Brain pericyte (primary cell): Measurements from ENCODE around the gene METTL14.
"Not testable (repeated sequence)": the region's sequence is repeated elsewhere in the genome, so short reads cannot be mapped to it uniquely, and the experiment has no call there.

Experiments
- DNase-seq: peaks from one replicate; pipeline ENCODE4 v3.0.0-alpha.2; 2012; ENCODE audit warnings: low read depth, low spot score

The METTL14 gene

DNA sequence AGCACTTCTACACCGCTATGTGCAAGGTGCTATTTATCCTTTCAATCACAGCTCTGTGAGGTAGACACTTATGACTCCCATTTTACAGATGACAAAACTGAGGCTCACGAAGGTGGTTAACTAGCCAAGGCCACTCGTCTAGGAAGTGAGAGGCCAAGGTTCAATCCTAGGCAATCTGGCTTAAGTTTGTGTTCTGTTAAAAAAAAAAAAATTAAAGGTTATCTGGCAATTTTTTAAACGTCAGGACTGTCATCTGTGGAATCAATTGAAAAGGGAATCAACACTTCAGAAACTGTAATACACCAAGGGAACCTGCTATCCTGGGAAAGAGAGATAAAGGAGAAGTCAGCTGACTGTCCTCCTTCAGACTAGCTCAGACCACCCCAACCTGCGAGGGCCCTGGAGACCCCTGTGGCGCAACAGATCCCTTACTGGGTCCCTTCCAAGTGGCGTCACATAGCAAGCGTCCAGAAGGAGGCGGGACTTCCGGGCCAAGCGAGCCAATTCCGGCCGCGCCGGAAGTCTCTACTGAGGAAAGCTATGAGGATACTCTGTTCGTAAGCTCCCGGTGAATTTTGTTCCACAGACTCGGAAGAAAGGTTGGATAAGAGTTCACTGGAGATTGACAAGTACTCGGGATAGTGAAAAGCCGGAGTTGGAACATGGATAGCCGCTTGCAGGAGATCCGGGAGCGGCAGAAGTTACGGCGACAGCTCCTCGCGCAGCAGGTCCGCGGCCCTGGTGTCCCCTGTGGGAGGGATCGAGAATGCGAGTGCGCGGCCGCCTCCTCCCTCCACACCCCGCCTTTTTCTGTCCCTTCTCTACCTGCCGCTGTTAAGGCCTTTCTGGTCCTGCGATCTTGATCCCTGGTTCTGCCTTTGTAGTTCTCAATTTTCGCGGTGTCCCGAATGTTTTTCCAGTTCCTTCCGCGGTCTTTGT lies at the start of gene METTL14:
Gene METTL14 (plus strand): TSS at position 520 of the 939 bp plus-strand sequence. CDS start 143 bp downstream, at position 663.
- DNase-seq, result peak; percentile 81

DNA sequence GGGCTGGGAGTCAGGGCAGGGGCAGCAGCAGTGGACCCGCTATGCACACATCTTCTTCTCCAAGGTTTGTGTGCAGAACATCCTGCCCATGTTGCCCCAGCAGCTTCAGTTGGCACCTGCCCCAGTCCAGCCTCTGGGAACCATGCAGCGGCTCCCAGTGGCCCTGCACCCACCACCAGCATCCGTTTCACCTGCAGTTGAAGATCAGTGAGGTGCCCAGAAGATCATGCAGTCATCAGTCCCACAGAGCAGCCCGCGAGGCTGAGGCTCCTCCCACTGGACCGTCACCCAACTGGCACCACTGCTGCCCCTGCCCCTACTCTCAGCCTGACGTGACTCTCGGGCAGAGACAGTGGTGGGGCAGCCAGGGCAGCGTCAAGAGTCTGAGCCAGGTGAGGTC lies 49.1 kb upstream of the METTL14 start:
- not testable (repeated sequence) for DNase-seq

DNA sequence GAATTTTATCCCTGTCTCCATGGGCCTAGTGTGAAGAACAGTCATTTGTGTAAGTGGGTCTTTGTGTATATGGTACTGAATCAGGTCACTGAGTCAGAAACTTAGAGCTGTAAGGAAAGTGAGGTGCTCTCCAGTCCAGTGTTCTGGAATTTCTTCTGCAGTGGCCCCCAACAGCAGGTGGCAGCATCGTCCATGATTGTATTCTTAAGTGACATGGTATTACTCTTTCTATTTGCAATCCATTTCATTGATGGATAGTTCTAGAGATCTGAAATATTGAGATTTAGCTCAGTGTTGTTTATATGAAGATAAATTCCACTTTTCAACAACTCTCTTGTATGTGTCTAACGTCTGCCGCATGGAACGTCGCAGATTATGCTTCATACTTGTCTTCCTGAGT lies 20.5 kb upstream of the METTL14 start:
- DNase-seq, result not testable (repeated sequence)

DNA sequence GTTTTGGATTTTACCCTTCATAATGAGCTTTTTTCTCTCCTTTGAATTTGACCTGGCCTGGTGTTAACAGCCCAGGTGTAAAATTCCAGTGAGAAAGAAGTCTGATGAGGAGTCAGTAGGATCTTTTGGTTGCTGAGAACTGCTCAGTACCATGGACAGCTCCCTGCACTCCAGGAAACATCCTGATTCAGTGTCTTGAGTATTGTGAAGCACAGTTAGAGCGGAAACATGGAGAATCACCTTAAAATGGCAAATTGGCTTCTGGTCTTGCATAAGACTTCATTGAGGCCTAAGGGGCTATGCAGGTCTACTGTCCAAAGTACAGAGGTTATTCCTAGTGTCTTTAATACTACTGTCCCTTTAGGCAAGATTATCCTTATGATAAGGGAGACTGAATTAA lies 16.0 kb upstream of the METTL14 start:
- not testable (repeated sequence) for DNase-seq

DNA sequence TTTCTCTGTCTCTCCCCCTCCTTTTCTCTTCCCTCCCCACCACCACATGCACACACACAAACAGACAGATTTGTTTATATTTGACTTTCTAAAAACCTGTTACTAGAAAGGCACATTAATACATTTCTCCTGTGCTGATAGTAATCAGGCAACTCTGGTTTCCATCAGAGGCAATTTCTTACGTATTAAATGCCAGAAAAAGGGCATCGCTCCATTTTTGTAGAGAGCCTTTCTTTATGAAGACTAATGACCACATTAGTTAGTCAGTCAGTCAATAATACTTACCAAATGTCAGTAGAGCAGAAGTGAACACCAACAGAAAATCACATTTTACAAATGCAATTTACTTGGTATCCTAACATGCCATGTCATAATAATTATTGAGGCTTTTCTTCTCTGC lies 14.2 kb upstream of the METTL14 start:
- not testable (repeated sequence) for DNase-seq

DNA sequence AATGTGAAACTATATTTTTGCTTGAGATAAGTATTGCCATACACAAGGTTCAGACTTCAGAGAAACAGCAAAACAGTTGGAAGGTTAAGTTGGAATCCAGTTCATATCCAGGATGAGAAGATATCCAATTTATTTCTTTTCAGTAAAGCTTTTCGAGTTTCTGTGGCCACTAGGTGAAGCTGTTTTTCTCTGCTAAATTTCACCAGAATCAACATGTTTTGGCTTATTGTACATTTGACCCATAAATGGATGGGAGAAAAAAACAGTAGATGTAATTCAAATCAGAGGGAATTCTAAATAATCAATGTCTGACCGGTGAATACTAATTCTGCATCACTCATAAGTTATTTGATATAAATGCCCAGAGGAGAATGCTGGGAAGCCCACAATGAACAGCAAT lies 9.1 kb upstream of the METTL14 start:
- DNase-seq, result no peak

DNA sequence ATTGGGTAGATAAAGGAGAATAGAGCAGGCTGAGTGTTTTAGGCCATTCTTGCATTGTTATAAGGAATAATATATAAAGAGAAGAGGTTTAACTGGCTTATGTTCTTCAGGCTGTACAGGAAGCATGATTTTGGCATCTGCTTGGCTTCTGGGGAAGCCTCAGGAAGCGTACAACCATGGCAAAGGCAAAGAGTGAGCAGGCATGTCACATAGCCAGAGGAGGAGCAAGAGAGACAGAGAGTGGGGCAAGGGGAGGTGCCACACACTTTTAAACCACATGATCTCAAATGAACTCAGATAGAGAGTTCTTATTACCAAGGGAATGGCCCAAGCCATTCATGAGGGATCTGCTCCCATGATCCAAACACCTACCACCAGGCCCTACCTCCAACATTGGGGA lies 4.4 kb upstream of the METTL14 start:
- no peak for DNase-seq

DNA sequence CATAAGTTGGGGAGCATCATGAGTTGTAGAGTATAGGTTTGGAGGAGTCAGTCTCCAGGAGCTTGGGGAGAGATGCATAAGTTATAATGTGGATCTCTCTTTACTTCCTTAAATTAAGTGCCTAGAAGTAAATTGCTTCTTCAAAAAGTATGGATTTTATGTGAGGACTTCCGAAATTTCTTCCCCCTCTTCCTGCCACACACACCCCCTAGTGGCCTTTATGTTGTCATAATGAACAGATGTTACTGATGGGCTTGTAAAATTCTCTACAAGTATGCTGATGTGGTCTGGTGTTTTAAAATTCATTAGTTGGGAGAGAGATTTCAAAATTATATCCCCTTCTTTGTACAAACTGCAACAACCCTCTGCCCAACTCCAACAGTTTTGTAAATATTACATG lies 2.3 kb upstream of the METTL14 start:
- DNase-seq, result no peak

DNA sequence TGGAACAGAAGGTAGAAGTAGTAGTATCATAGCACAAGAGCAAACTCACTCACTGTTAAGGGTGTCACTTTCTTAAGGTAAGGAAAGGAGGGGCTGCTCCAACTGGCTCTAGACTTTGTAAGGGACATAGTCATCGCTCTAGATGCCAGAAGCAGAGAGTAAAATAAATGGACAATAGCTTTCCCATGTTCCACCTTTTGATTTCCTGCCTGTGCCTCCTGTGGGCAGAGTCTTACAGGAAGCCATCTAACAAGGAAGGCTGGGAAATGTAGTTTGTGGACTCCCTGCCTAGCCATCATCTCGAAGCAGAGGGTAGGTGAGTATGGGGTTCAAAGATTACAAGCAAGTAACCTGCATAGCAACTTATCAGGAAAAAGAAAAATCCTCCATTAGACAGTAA lies 1.7 kb upstream of the METTL14 start:
- DNase-seq, result no peak

DNA sequence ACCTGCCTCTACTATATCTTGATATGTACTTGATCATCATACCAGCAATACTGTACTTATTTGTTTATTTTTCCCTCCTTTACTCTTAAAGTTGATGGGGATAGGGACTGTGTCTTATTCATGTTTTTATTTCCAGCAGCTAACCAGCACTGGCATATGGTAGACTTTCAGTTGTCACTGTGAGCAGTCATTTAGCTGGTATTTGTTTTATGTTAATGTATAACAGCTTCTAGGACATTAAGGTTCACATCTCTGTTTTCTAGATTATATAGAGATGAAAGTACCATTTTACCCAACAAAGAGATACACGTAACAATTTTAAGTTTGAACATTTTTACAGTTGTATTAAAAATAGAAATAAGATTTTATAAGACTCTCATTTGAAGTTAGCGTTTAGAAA lies 17.9 kb downstream of the METTL14 start:
- DNase-seq, result no peak

DNA sequence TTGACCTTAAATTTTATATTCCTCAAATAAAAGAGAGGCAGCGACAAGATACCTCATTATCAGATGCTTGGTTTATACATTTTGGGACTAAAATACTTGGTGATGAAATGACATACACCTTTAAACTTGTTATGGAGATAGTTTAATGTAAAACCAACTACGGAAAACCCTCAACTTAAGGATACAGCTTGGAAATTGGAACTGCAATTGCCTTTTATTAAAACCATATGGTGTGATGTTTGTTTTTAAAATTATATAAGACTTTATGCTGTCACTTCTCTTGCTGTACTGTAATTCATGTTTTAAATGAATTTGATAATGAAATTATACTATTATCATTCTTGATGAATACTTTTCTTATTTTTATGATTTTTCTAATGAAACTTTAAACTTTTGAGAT lies 25.9 kb downstream of the METTL14 start:
- DNase-seq, result no peak

DNA sequence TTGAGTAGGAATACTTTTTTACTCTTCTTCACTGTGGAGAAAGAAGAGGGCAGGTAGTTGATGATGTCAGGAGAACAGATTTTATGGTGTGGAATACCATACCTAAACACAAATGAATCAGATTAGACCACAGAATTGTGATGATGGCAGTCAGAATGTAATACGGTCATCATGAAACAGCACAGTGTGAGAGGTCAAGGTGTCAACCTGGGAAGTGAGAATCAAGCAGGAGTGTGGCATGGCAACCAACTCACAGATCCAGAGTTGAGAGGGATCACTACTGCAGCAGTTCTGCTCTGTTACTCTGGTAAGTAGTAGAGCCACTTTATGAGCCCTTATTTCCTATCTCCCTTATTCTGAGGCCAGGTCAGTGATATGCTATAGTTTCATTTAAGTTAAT lies 27.7 kb downstream of the METTL14 start:
- DNase-seq, result no peak

DNA sequence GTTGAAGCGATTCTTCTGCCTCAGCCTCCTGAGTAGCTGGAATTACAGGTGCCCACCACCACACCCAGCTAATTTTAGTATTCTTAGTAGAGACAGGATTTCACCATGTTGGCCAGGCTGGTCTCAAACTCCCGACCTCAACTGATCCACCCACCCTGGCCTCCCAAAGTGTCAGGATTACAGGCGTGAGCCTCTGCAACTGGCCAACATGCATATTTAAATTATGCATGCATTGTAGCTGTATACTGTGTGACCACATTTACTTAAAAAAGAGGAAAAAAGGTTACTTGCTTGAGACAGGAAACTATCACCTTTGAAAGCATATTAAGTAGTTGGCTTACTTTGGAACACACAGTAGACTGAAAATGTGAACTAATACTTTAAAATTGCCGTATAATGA lies 29.5 kb downstream of the METTL14 start:
- DNase-seq, result no peak

DNA sequence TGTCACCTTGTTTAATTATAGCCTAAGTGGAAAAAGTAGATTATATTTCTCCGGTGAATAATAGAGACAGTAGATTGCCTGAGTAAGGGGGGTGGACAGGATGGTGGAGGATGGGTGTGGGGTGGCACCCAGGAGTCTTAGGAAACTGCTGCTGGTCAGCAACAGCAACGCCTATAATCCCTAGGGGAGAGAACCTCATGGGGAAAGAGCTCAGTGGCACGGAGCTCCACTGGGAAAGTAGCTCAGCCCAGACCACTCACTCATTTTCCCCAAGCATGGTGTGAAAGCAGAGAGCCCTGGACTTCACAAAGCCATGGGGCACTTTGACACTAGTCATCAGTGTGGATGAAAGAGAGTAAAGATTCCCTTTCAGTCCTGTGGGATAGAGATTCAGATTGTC lies 31.1 kb downstream of the METTL14 start:
- no peak for DNase-seq

DNA sequence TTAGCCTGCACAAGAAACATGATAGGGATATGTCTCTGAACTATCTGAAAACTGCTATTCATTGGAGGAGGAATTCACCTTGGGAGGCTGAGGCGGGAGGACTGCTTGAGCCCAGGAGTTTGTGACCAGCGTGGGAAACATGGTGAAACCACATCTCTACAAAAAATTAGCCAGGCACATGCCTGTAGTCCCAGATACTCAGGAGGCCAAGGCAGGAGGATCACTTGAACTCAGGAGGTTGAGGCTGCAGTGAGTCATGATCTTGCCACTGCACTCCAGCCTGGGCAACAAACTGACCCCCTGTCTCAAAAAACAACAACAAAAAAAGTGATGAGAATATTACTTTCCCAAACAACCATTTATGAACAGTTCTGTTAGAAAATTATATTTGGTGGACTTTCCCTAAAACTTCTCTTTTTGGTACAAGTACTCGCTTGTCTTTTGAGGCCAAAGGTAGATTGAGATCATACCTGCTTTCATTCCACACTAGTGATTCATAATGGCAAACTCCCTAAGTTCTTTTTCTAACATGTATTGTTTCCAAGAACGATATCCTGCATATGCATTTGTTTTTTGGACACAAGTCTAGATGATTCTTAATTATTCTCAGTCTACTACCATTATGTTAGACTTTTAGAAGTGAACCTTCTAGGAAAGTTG lies 33.4 kb downstream of the METTL14 start:
- no peak for DNase-seq

DNA sequence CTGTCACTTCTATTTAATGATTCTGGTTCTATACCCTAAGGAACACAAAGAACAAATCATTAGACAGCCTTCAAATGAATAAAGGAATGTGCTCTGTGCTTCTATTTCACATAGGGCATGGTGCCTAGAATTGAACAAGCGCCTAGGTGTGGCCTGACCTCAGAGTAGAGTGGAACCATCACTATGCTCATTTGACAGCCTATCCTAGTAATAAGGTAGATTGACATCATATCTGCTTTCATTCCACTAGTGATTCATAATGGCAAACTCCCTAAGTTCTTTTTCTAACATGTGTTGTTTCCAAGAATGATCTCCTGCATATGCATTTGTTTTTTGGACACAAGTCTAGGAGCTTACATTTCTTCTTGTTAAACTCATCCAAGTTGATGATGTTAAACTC lies 36.6 kb downstream of the METTL14 start:
- no peak for DNase-seq

DNA sequence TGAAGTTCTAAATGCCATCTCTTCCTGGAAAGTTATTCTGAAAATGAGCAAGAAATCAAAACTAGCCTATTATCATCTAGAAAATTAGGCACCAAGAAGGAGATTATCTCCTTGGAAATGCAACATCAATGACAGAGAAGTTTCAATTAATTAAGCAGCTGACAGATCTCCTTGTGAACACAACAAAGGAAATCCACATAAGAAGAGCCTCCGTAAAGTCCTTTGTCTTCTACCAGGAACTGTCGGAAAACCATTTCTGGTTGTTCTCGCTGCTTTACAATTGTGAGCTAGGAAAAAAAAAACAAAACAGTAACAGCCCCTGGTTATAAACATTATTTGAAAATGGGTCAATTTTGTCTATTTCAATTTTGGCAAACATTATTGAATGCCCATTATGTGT lies 38.2 kb downstream of the METTL14 start:
- DNase-seq, result no peak

DNA sequence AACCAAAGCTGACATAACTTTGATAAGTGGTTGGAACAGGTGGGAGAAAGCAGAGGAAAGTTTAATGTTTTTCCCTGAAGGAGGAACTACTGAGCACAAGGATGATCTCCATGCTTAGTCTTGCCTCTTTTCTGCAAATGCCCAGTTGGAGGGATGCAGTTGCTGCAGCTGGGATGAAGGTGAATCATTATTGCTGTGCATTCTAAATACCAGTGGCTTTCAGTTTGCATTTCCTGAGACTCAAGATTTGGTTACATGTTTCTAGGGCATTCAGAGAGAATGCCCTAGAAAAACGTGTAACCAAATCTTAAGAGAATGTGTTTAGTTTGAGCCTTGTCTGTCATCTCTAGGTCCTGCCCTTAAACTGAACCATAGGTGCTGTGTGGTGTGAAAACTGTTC lies 42.2 kb downstream of the METTL14 start:
- no peak for DNase-seq

DNA sequence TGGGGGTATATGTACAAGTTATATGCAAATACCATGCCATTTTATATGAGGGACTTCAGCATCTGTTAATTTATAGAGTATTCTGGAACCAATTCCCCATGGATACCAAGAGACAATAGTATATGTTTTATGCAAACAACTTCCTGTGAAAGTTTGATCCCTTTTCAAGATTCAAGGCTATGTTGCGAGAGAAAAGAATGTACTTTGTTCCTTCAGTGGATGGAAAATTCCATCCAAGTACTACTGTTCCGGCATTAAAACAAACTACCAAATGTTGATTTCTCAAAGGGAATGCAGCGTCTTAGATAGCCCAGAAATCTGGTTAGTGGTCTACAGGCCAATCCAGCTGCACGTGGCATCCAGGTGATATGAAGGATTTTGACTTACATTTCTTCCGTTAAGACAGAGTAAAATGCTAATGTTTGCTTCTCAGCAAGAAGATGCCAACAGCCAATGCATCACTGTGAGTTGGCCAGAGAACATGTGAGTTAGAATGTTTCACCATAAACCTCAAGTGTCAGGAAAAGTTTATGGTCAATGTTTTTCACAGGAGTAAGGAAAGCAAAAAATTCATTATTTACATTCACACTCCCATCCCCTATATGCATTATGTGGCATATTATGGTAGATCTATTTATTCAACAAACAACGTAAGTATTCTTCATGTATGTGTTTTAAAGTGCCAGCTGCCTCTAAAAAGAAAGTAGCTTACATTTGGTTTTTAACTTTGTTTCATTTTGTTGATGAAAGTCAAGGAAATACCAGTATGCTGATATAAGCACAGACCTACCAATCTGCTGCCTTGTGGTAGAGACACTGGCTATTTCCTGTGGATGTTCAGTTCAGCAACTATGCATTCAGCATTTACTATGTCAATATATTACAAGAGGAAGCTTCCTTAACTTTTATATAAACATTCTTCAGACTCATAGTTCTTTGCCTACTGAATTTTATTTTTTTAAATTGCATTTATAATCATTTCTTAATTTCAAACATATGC lies 44.4 kb downstream of the METTL14 start:
- DNase-seq, result no peak

DNA sequence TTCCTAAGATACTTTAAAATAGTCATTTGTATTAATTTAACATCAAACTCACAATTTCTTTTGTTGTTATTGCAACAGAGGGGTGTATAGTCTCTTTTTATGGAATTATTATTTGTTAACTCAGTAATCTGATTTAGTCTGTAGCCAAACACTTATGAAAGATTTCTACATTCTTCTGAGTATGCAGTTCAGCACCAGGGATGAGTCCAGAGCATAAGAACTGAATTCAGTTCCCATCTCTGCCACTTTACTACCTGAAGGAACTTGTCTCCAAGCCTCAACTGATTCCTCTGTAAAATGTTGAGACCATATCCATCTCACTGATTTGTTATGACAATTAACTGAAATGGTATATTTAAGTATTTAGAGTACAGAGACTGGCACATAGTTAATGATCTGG lies 45.5 kb downstream of the METTL14 start:
- DNase-seq, result no peak

DNA sequence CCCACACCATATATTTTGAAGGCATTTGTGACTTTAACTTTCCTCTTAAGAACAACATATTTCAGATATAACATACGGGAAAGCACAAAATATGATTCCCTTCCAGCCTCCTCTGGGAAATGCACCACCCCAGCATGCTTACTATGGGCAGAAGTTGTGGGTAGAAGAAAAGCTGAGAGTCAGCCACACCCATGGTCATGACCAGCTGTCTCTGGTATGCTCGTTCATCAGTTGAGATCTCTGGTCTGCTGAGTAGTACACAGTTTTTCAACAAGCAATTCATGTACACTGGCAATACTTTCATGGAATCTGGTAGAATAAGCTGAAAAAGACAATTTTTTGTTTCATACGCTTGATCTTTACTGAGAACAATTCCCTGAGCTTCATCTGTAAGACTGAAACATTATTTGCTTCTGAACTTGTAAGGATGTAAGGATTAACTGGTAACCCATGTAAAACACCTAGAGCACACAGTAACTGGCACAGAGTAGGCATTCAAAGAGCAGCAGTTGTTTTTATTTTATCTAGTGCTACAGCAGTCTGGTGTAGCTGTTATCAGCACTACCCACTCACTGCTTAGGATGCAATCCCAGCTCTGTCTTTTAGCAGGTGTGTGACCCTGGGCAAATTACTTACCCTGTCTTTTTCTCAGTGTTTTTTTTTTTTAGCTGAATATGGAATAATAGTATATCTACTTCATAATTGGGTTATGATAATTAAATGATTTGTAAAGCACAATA lies 47.6 kb downstream of the METTL14 start:
- DNase-seq, result no peak
